Naive B cell (primary cell): ENCODE results near the gene AFF4. TPM values are rescaled to one million over a fixed set of nuclear protein-coding genes. Genes with fewer than 3 reads are reported as not detected.
"Not testable (repeated sequence)": the region's sequence is repeated elsewhere in the genome, so short reads cannot be mapped to it uniquely, and the experiment has no call there.

Source experiments
- ATAC-seq, 2 donors: fragments of 150-1000 bp; cut with Tn5 transposase; 2 replicates each; pipeline ENCODE4 v1.10.0; 2021; ENCODE audit warnings: low read depth in 2 of 2, mild to moderate bottlenecking in 2 of 2, moderate library complexity in 2 of 2
- DNase-seq: peaks from one replicate; pipeline ENCODE4 v3.0.0; 2022
- H3K27ac Mint-ChIP-seq, 6 donors: one replicate each; pipeline ENCODE4 v1.8.0; 2020 to 2022; ENCODE audit warnings: mild to moderate bottlenecking in 6 of 6, mixed read lengths in 6 of 6, moderate library complexity in 5 of 6, inconsistent platforms in 2 of 6
- H3K27me3 Mint-ChIP-seq, 3 donors: one replicate each; pipeline ENCODE4 v1.8.0; 2021 to 2022; ENCODE audit warnings: mixed read lengths in 3 of 3, mild to moderate bottlenecking in 1 of 3
- H3K36me3 Mint-ChIP-seq, 2 donors: one replicate each; pipeline ENCODE4 v1.8.0; 2020 to 2022; ENCODE audit warnings: mixed read lengths in 2 of 2, inconsistent platforms in 1 of 2, mild to moderate bottlenecking in 1 of 2
- H3K4me1 Mint-ChIP-seq, 3 donors: one replicate each; pipeline ENCODE4 v1.8.0; 2020 to 2022; ENCODE audit warnings: mixed read lengths in 3 of 3, inconsistent platforms in 1 of 3, mild to moderate bottlenecking in 1 of 3, moderate library complexity in 1 of 3
- H3K4me3 Mint-ChIP-seq, 8 donors: one replicate each; pipeline ENCODE4 v1.8.0; 2020 to 2022; ENCODE audit warnings: mild to moderate bottlenecking in 8 of 8, mixed read lengths in 8 of 8, moderate library complexity in 8 of 8, inconsistent platforms in 2 of 8
- H3K9me3 Mint-ChIP-seq, 7 donors: one replicate each; pipeline ENCODE4 v1.8.0; 2020 to 2022; ENCODE audit warnings: mixed read lengths in 7 of 7, mild to moderate bottlenecking in 5 of 7, inconsistent platforms in 2 of 7, moderate library complexity in 1 of 7
- polyA plus RNA-seq, 6 donors: library from polyadenylated mRNA; unstranded; fragments of 300-500 nt; fragmentation: Illumina TruSeq; gene quantifications; one replicate each; pipeline ENCODE4 v1.2.3, GENCODE V29; 2021; ENCODE audit warnings: low read depth in 6 of 6

Gene AFF4
- polyA plus RNA-seq, 6 donors from 2014 or later = 44.4 to 79.0 (median 52.1) TPM

GRCh38 chr5:132971483-132972435 is 8.3 kb upstream of the AFF4 start:
- no peak overlapping the region for H3K27ac Mint-ChIP-seq
- H3K27me3 Mint-ChIP-seq = no peaks in the 10 kb centered on the region
- peaks cover 2 to 3% of the 10 kb centered on the region in 2 donors for H3K36me3 Mint-ChIP-seq
- H3K4me1 Mint-ChIP-seq = no peaks in the 10 kb centered on the region
- no peak for ATAC-seq
- no peak for DNase-seq
- H3K4me3 Mint-ChIP-seq = no peak overlapping the region
- peaks cover 0 to 8% (median 4%) of the 10 kb centered on the region in 7 donors for H3K9me3 Mint-ChIP-seq

- H3K4me3 Mint-ChIP-seq = peak overlapping the region in 4 of 8 donors; percentile 9 to 94 (median 56)
- peak overlapping the region in 3 of 6 donors; percentile 42 to 98 (median 96) for H3K27ac Mint-ChIP-seq
- no peaks in the 10 kb centered on the region for H3K36me3 Mint-ChIP-seq
- ATAC-seq = no peak
- DNase-seq = no peak
- no peaks in the 10 kb centered on the region for H3K9me3 Mint-ChIP-seq
- H3K4me1 Mint-ChIP-seq = peaks cover 10 to 30% (median 24%) of the 10 kb centered on the region in 3 donors
- H3K27me3 Mint-ChIP-seq = no peaks in the 10 kb centered on the region
Measured at GRCh38 chr5:132965120-132965519, 1.7 kb upstream of the AFF4 start.

- ATAC-seq = no peak
- Mint-ChIP-seq H3K4me3 (peak overlapping the region; percentile 86 to 100 (median 96)), H3K9me3 (no peaks in the 10 kb centered on the region), H3K4me1 (peaks cover 13 to 54% (median 40%) of the 10 kb centered on the region in 3 donors), H3K27me3 (no peaks in the 10 kb centered on the region), H3K27ac (peak overlapping the region; percentile 96 to 99 (median 98)), H3K36me3 (no peaks in the 10 kb centered on the region)
- DNase-seq = peak; percentile 20
Measured at GRCh38 chr5:132962429-132963021, 909 bp downstream of the AFF4 start.

- no peaks in the 10 kb centered on the region for H3K9me3 Mint-ChIP-seq
- no peaks in the 10 kb centered on the region for H3K36me3 Mint-ChIP-seq
- H3K4me3 Mint-ChIP-seq = peak overlapping the region; percentile 86 to 100 (median 96)
- ATAC-seq = no peak
- peaks cover 13 to 54% (median 40%) of the 10 kb centered on the region in 3 donors for H3K4me1 Mint-ChIP-seq
- H3K27ac Mint-ChIP-seq = peak overlapping the region; percentile 96 to 99 (median 98)
- H3K27me3 Mint-ChIP-seq = no peaks in the 10 kb centered on the region
- no peak for DNase-seq
Measured at GRCh38 chr5:132961887-132962286, 1.5 kb downstream of the AFF4 start.

- H3K9me3 Mint-ChIP-seq, H3K36me3 Mint-ChIP-seq, H3K27me3 Mint-ChIP-seq, DNase-seq, ATAC-seq: not testable (repeated sequence)
- peaks cover 13 to 59% (median 44%) of the 10 kb centered on the region in 3 donors for H3K4me1 Mint-ChIP-seq
- H3K4me3 Mint-ChIP-seq = peak overlapping the region; percentile 86 to 100 (median 96)
- peak overlapping the region in 3 of 6 donors; percentile 18 to 98 (median 65) for H3K27ac Mint-ChIP-seq
Measured at GRCh38 chr5:132961123-132961815, 2.2 kb downstream of the AFF4 start.

GRCh38 chr5:132956166-132956799 is 7.2 kb downstream of the AFF4 start:
- ATAC-seq, DNase-seq, H3K27me3 Mint-ChIP-seq, H3K9me3 Mint-ChIP-seq: not testable (repeated sequence)
- Mint-ChIP-seq H3K4me1 (peaks cover 32 to 75% (median 58%) of the 10 kb centered on the region in 3 donors), H3K4me3 (peak overlapping the region in 3 of 8 donors; percentile 6 to 47 (median 9)), H3K27ac (peak overlapping the region in 2 of 6 donors; percentile 28 to 47), H3K36me3 (peaks cover 0 to 15% of the 10 kb centered on the region in 2 donors)

GRCh38 chr5:132953710-132954109 is 9.7 kb downstream of the AFF4 start:
- H3K4me3 Mint-ChIP-seq = no peak overlapping the region
- DNase-seq (no peak), ATAC-seq (no peak)
- H3K27ac Mint-ChIP-seq = peak overlapping the region in 3 of 6 donors; percentile 14 to 65 (median 18)
- peaks cover 0 to 19% of the 10 kb centered on the region in 2 donors for H3K36me3 Mint-ChIP-seq
- H3K9me3 Mint-ChIP-seq = no peaks in the 10 kb centered on the region
- no peaks in the 10 kb centered on the region for H3K27me3 Mint-ChIP-seq
- H3K4me1 Mint-ChIP-seq = peaks cover 37 to 63% (median 51%) of the 10 kb centered on the region in 3 donors

GRCh38 chr5:132952829-132953228 is 10.6 kb downstream of the AFF4 start:
- Mint-ChIP-seq H3K4me1 (peaks cover 45 to 64% (median 50%) of the 10 kb centered on the region in 3 donors), H3K9me3 (no peaks in the 10 kb centered on the region), H3K36me3 (peaks cover 0 to 19% of the 10 kb centered on the region in 2 donors)

GRCh38 chr5:132951897-132952296 is 11.5 kb downstream of the AFF4 start:
- H3K27me3 Mint-ChIP-seq = no peaks in the 10 kb centered on the region
- no peaks in the 10 kb centered on the region for H3K9me3 Mint-ChIP-seq
- H3K27ac Mint-ChIP-seq = no peak overlapping the region
- peaks cover 50 to 71% (median 58%) of the 10 kb centered on the region in 3 donors for H3K4me1 Mint-ChIP-seq
- no peak for DNase-seq
- H3K36me3 Mint-ChIP-seq = peaks cover 0 to 19% of the 10 kb centered on the region in 2 donors
- no peak for ATAC-seq
- H3K4me3 Mint-ChIP-seq = no peak overlapping the region

More at GRCh38 chr5:132952829-132953228, 10.6 kb downstream of the AFF4 start:
- DNase-seq (no peak), ATAC-seq (no peak)
- Mint-ChIP-seq H3K4me3 (peak overlapping the region in 1 of 8 donors; percentile 25), H3K27me3 (no peaks in the 10 kb centered on the region), H3K27ac (peak overlapping the region in 2 of 6 donors; percentile 37 to 94)

- DNase-seq = no peak
- no peaks in the 10 kb centered on the region for H3K9me3 Mint-ChIP-seq
- no peak for ATAC-seq
- H3K27ac Mint-ChIP-seq = peak overlapping the region in 2 of 6 donors; percentile 56 to 78
- no peak overlapping the region for H3K4me3 Mint-ChIP-seq
- H3K27me3 Mint-ChIP-seq = no peaks in the 10 kb centered on the region
- H3K4me1 Mint-ChIP-seq = peaks cover 46 to 65% (median 46%) of the 10 kb centered on the region in 3 donors
- H3K36me3 Mint-ChIP-seq = peaks cover 0 to 12% of the 10 kb centered on the region in 2 donors
Measured at GRCh38 chr5:132949136-132949535, 14.3 kb downstream of the AFF4 start.

- H3K27me3 Mint-ChIP-seq = no peaks in the 10 kb centered on the region
- ATAC-seq = no peak
- H3K4me3 Mint-ChIP-seq = no peak overlapping the region
- no peaks in the 10 kb centered on the region for H3K9me3 Mint-ChIP-seq
- peaks cover 35 to 62% (median 39%) of the 10 kb centered on the region in 3 donors for H3K4me1 Mint-ChIP-seq
- H3K27ac Mint-ChIP-seq = peak overlapping the region in 3 of 6 donors; percentile 26 to 78 (median 76)
- no peak for DNase-seq
- H3K36me3 Mint-ChIP-seq = peaks cover 0 to 4% of the 10 kb centered on the region in 2 donors
Measured at GRCh38 chr5:132947671-132948070, 15.8 kb downstream of the AFF4 start.

- H3K36me3 Mint-ChIP-seq, H3K9me3 Mint-ChIP-seq, ATAC-seq, H3K27me3 Mint-ChIP-seq, DNase-seq: not testable (repeated sequence)
- peak overlapping the region in 1 of 6 donors; percentile 11 for H3K27ac Mint-ChIP-seq
- peaks cover 14 to 46% (median 23%) of the 10 kb centered on the region in 3 donors for H3K4me1 Mint-ChIP-seq
- H3K4me3 Mint-ChIP-seq = peak overlapping the region in 1 of 8 donors; percentile 16
Measured at GRCh38 chr5:132945315-132945714, 18.1 kb downstream of the AFF4 start.
